ENCODE results near the gene ADORA2A. TPM values are rescaled to one million over a fixed set of nuclear protein-coding genes. Genes with fewer than 3 reads are reported as not detected.

ADORA2A gene
- total RNA-seq, 1 experiment from 2014 or later, result 2.9 TPM

GRCh38 chr22:24429411-24430365, 2.3 kb downstream of the ADORA2A start:
- DNase-seq, result no peak
- intact Hi-C loops (cut with micrococcal nuclease; ENCODE audit: unreplicated experiment), result no loop called here
- peaks cover 44% of the 10 kb centered on the region for H3K27me3 Mint-ChIP-seq (ENCODE audit: unreplicated experiment)
- H3K27ac Mint-ChIP-seq (ENCODE audit: unreplicated experiment), result no peak overlapping the region
- peaks cover 15% of the 10 kb centered on the region for H3K4me1 Mint-ChIP-seq (ENCODE audit: low read depth, unreplicated experiment)
- peaks cover 13% of the 10 kb centered on the region for H3K36me3 Mint-ChIP-seq (ENCODE audit: insufficient read depth, unreplicated experiment)
- H3K4me3 Mint-ChIP-seq (ENCODE audit: low read depth, unreplicated experiment), result no peak overlapping the region
- H3K9me3 Mint-ChIP-seq (ENCODE audit: low read depth, unreplicated experiment), result no peaks in the 10 kb centered on the region
- CTCF ChIA-PET, result interaction anchor here (0.9 kb wide), 1 partner anchor 9 kb away, joined by 3 read pairs; no protein-coding TSS in a partner anchor
- TF ChIP-seq, protein P1, sequence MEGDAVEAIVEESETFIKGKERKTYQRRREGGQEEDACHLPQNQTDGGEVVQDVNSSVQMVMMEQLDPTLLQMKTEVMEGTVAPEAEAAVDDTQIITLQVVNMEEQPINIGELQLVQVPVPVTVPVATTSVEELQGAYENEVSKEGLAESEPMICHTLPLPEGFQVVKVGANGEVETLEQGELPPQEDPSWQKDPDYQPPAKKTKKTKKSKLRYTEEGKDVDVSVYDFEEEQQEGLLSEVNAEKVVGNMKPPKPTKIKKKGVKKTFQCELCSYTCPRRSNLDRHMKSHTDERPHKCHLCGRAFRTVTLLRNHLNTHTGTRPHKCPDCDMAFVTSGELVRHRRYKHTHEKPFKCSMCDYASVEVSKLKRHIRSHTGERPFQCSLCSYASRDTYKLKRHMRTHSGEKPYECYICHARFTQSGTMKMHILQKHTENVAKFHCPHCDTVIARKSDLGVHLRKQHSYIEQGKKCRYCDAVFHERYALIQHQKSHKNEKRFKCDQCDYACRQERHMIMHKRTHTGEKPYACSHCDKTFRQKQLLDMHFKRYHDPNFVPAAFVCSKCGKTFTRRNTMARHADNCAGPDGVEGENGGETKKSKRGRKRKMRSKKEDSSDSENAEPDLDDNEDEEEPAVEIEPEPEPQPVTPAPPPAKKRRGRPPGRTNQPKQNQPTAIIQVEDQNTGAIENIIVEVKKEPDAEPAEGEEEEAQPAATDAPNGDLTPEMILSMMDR (IDR thresholded peaks at IDR 0.05; ENCODE audit: unreplicated experiment), result no peak
- no TSS peak for BruUV-seq (replicated peaks)

DNA sequence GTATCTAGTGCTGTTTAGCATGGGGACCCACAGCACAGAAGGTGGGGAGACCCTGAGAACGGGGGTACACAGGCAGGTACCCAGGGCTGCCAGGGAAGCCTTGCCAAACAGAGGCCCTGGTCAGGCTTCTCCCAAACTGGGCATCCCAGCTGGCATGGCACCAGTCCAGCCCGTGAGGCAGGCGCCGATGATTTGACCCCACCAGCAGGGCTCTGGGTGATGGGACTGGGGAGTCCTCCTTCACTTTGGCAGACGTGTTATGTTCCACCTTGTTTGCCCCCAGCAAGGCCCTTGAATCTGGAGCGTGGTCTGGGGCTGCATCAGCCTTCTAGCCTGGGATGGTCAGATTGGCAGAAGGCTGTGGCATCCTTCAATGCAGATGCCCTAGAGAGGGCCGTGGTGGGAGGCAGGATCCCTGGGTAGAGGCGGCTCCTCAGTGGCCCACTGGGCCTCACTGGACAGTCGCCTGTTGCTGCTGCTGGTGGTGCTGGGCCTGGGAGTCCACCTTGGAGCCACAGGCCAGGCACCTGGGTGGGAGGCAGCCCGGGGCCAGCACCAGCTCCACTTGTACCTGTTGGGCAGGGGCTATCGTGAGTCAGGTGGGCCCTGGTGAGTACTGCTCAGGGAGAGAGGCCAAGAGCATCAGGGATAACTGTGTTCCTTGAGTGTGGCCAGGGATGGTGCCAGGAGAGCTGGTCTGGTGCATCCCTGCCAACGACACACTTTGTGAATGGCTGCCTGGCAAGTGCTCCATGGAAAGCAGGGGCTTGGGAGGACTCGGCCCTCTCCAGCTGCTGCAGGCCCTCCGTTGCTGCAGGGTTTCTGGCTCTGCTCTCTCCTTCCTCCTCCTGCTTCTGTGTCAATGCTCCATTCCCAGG, 3.3 kb downstream of the ADORA2A start:
- H3K27ac Mint-ChIP-seq (ENCODE audit: unreplicated experiment), result no peak overlapping the region
- H3K9me3 Mint-ChIP-seq (ENCODE audit: low read depth, unreplicated experiment), result no peaks in the 10 kb centered on the region
- DNase-seq, result no peak
- peaks cover 15% of the 10 kb centered on the region for H3K4me1 Mint-ChIP-seq (ENCODE audit: low read depth, unreplicated experiment)
- no peak overlapping the region for H3K4me3 Mint-ChIP-seq (ENCODE audit: low read depth, unreplicated experiment)
- intact Hi-C loops (cut with micrococcal nuclease; ENCODE audit: unreplicated experiment), result no loop called here
- BruUV-seq (replicated peaks), result no TSS peak
- TF ChIP-seq, protein P1 (IDR thresholded peaks at IDR 0.05; ENCODE audit: unreplicated experiment), result no peak
- peaks cover 34% of the 10 kb centered on the region for H3K27me3 Mint-ChIP-seq (ENCODE audit: unreplicated experiment)
- H3K36me3 Mint-ChIP-seq (ENCODE audit: insufficient read depth, unreplicated experiment), result peaks cover 9% of the 10 kb centered on the region
- CTCF ChIA-PET, result interaction anchor here (0.9 kb wide), 1 partner anchor 10 kb away, joined by 3 read pairs; no protein-coding TSS in a partner anchor

DNA sequence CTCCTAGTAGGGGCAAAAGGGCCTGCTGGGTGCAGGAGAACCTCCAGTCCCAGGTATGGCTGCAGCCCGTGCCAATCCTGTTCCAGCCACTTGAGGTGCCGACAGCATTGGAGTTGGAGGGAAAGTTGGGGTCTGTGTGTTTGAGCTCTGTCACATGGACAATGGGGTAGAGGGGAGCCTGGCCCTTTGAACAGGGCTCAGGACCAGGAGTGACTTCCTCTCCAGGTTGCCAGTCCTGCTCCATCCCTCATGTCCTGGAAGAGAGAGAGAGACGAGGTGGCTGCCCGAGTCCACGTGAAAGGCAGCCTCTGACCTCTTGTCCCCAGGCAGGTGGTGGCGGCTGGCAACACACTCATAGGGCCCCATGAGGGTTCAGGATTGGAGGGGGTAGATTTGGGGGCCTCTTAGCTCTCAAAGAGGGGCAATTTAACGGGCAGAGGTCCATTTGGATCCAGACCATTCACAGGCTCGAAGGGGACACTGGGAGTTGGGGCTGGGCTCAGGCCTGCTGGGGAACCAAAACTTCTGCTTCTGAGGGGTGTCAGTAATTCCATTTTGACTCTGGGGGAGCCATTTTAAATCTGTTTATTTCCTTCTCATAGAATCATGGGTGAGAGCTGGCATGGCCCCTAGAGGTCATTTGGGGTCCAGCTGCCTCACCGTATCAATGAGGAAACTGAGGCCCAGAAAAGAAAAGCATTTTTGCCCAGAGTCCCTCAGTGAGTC, 4.1 kb downstream of the ADORA2A start:
- no TSS peak for BruUV-seq (replicated peaks)
- DNase-seq, result no peak
- peak overlapping the region; percentile 41 for H3K4me3 Mint-ChIP-seq (ENCODE audit: low read depth, unreplicated experiment)
- peaks cover 9% of the 10 kb centered on the region for H3K36me3 Mint-ChIP-seq (ENCODE audit: insufficient read depth, unreplicated experiment)
- CTCF ChIA-PET, result no interaction called here
- H3K4me1 Mint-ChIP-seq (ENCODE audit: low read depth, unreplicated experiment), result peaks cover 15% of the 10 kb centered on the region
- no peak overlapping the region for H3K27ac Mint-ChIP-seq (ENCODE audit: unreplicated experiment)
- H3K27me3 Mint-ChIP-seq (ENCODE audit: unreplicated experiment), result peaks cover 26% of the 10 kb centered on the region
- TF ChIP-seq, protein P1 (IDR thresholded peaks at IDR 0.05; ENCODE audit: unreplicated experiment), result no peak
- H3K9me3 Mint-ChIP-seq (ENCODE audit: low read depth, unreplicated experiment), result no peaks in the 10 kb centered on the region
- intact Hi-C loops (cut with micrococcal nuclease; ENCODE audit: unreplicated experiment), result no loop called here

All from Calu3 (cell line).